Epithelial cell of prostate (primary cell): ENCODE data around the gene C11orf71.

Experiments used
- DNase-seq: peaks from one replicate; pipeline ENCODE4 v3.0.0-alpha.2; 2011; ENCODE audit warnings: low read depth, low spot score
- H3K27ac ChIP-seq: fragments of 450-650 bp; 2 replicates; pipeline ENCODE4 v1.5.1; 2017; ENCODE audit warnings: mild to moderate bottlenecking

C11orf71 gene

GRCh38 chr11:114401311-114401710 is 1.0 kb upstream of the C11orf71 start:
- peak overlapping the region; percentile 97 for H3K27ac ChIP-seq
- no peak for DNase-seq

GRCh38 chr11:114400915-114401223 is 558 bp upstream of the C11orf71 start:
- no peak for DNase-seq
- H3K27ac ChIP-seq: peak overlapping the region; percentile 97

GRCh38 chr11:114399490-114400215 is 658 bp downstream of the C11orf71 start:
- peak overlapping the region; percentile 97 for H3K27ac ChIP-seq
- DNase-seq: no peak

- no peak for DNase-seq
These were observed 1.9 kb downstream of the C11orf71 start for GRCh38 chr11:114398303-114398920.

GRCh38 chr11:114397349-114397982 is 2.8 kb downstream of the C11orf71 start:
- no peak for DNase-seq
- H3K27ac ChIP-seq: no peak overlapping the region

More at GRCh38 chr11:114398303-114398920, 1.9 kb downstream of the C11orf71 start:
- peak overlapping the region; percentile 97 for H3K27ac ChIP-seq

GRCh38 chr11:114396916-114397315 is 3.4 kb downstream of the C11orf71 start:
- no peak for DNase-seq
- no peak overlapping the region for H3K27ac ChIP-seq

GRCh38 chr11:114395736-114396135 is 4.6 kb downstream of the C11orf71 start:
- no peak overlapping the region for H3K27ac ChIP-seq
- DNase-seq: no peak

- no peak overlapping the region for H3K27ac ChIP-seq
- no peak for DNase-seq
These were observed 7.3 kb downstream of the C11orf71 start for GRCh38 chr11:114392735-114393667.

GRCh38 chr11:114386545-114386944 is 13.8 kb downstream of the C11orf71 start:
- no peak for DNase-seq

GRCh38 chr11:114386131-114386530 is 14.2 kb downstream of the C11orf71 start:
- no peak for DNase-seq
- H3K27ac ChIP-seq: no peak overlapping the region

More at GRCh38 chr11:114386545-114386944, 13.8 kb downstream of the C11orf71 start:
- H3K27ac ChIP-seq: no peak overlapping the region

GRCh38 chr11:114384487-114384886 is 15.8 kb downstream of the C11orf71 start:
- no peak for DNase-seq
- no peak overlapping the region for H3K27ac ChIP-seq

- H3K27ac ChIP-seq: no peak overlapping the region
These were observed 17.8 kb downstream of the C11orf71 start for GRCh38 chr11:114382509-114382908.

GRCh38 chr11:114379394-114380069 is 20.8 kb downstream of the C11orf71 start:
- H3K27ac ChIP-seq: no peak overlapping the region
- DNase-seq: no peak

More at GRCh38 chr11:114382509-114382908, 17.8 kb downstream of the C11orf71 start:
- DNase-seq: no peak

- no peak overlapping the region for H3K27ac ChIP-seq
- DNase-seq: no peak
These were observed 22.6 kb downstream of the C11orf71 start for GRCh38 chr11:114377612-114378267.

GRCh38 chr11:114375052-114375451 is 25.3 kb downstream of the C11orf71 start:
- no peak overlapping the region for H3K27ac ChIP-seq
- no peak for DNase-seq

GRCh38 chr11:114368918-114369680 is 31.2 kb downstream of the C11orf71 start:
- no peak for DNase-seq
- H3K27ac ChIP-seq: no peak overlapping the region

GRCh38 chr11:114367244-114367957 is 32.9 kb downstream of the C11orf71 start:
- no peak overlapping the region for H3K27ac ChIP-seq
- DNase-seq: no peak
